Measurements from ENCODE around the gene NLGN3.

Gene NLGN3

DNA sequence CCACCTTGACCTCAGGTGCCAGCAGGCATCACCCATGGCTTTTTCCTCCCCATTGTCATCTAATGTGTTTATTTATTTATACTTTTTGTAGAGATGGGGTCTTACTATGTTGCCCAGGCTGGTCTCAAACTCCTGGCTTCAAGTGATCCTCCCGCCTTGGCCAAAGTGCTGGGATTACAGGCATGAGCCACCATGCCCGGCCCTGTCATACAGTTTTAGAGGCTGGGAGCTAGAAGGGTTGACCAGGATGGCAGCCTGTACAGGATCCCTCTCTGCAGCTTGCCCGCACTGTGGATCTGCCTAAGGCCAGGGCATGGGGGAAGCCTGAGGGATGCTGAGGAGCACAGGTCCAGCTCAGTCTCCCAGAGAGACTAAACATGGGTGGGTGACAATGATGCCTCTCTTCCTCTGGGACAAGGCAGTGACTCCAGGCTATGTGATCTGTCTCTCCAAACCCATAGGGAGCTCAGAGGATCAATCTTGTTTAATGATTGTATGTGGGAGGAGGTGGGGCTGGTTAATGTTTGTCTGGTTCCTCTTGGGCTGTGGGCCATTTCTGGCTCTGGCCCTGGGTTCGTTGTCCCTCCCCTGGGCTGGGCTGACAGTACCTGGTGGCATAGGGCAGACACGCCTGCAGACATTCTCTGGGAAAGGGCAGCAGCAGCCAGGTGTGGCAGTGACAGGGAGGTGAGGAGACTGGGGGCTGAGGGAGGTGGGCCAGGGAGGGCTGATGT is 70.1 kb downstream of the NLGN3 start:
- DNase-seq (ENCODE audit: low spot score), result no peak

DNA sequence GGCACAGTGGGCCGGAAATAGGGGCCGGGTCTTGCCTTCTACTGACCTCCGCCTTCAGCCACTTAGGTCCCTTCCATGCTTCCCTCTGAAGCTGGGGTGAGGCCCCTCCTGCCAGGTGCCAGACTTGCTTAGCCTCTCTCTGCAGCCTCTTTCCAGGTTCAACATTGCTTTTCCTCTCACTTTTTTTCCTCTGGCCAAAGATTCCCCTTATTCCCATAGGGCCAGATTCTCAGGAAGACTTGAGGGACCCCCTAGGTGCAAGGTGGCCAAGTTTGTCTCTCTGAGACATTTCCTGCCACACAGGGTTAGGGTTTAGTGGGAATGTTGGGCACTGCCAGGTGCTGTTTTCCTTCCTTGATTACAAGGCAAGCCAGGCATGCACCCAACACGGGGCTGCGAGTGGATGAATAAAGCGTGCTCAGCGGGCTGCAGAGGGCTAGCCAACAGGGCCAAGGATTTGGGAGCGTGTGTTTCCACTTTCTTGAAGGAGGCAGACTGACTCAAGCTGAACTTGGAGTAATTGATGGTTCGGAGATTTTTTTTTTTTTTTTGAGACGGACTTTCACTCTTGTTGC is 70.8 kb downstream of the NLGN3 start:
- no peak for DNase-seq (ENCODE audit: low spot score)

DNA sequence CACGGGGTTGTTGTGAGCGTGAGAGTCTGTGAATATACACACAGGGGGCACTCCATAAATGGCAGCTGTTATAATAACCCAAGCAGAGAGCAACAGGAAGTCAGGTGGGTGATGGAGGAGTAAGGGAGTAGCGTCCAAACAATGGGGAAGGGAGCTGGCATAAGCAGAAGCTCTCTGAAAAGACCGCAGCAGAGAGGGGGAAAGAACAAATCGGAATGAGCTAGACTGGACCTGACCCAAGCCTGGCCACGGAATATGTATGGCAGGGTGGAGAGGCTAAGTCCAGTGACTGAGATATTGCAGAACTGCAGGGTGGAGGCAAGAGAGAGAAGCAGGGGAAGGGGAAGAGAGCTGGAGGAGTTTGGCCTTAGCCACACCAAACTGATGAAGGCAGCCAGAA is 71.8 kb downstream of the NLGN3 start:
- DNase-seq (ENCODE audit: low spot score), result no peak

- DNase-seq (ENCODE audit: low spot score), result no peak
These were observed 72.7 kb downstream of the NLGN3 start for GRCh38 chrX:71217298-71217697.
